ENCODE results near the gene TPRG1. TPM values are rescaled to one million over a fixed set of nuclear protein-coding genes. Genes with fewer than 3 reads are reported as not detected.

The TPRG1 gene
- total RNA-seq, 4 donors from 2014 or later, result 0.66 to 23.1 (median 5.6) TPM; not detected in 1

- no peaks in the 10 kb centered on the region for H3K36me3 ChIP-seq
- TF ChIP-seq POLR2A (IDR thresholded peaks at IDR 0.05), result no peak
Measured at GRCh38 chr3:189149203-189149602, 22.6 kb upstream of the TPRG1 start.

GRCh38 chr3:189157232-189158007 lies 14.4 kb upstream of the TPRG1 start:
- Histone ChIP-seq H3K9me3 (no peaks in the 10 kb centered on the region), H3K27me3 (no peaks in the 10 kb centered on the region), H3K36me3 (no peaks in the 10 kb centered on the region), H3K27ac (no peak overlapping the region), H3K4me3 (no peak overlapping the region), H3K4me1 (no peaks in the 10 kb centered on the region)
- no peak for DNase-seq
- TF ChIP-seq POLR2A (IDR thresholded peaks at IDR 0.05), result no peak
- no peak for TF ChIP-seq CTCF (IDR thresholded peaks at IDR 0.05)

More at GRCh38 chr3:189149203-189149602, 22.6 kb upstream of the TPRG1 start:
- Histone ChIP-seq H3K4me3 (no peak overlapping the region), H3K27ac (no peak overlapping the region), H3K4me1 (no peaks in the 10 kb centered on the region), H3K27me3 (no peaks in the 10 kb centered on the region), H3K9me3 (no peaks in the 10 kb centered on the region)
- no peak for DNase-seq

- no peak for DNase-seq
- Histone ChIP-seq H3K4me3 (no peak overlapping the region), H3K27me3 (no peaks in the 10 kb centered on the region), H3K36me3 (no peaks in the 10 kb centered on the region), H3K9me3 (no peaks in the 10 kb centered on the region), H3K27ac (no peak overlapping the region), H3K4me1 (no peaks in the 10 kb centered on the region)
- no peak for TF ChIP-seq CTCF (IDR thresholded peaks at IDR 0.05)
- TF ChIP-seq POLR2A (IDR thresholded peaks at IDR 0.05), result no peak
Measured at GRCh38 chr3:189158034-189158433, 13.7 kb upstream of the TPRG1 start.

GRCh38 chr3:189160519-189161309 lies 11.1 kb upstream of the TPRG1 start:
- Histone ChIP-seq H3K27ac (no peak overlapping the region), H3K36me3 (no peaks in the 10 kb centered on the region), H3K4me3 (no peak overlapping the region), H3K4me1 (no peaks in the 10 kb centered on the region), H3K27me3 (no peaks in the 10 kb centered on the region), H3K9me3 (no peaks in the 10 kb centered on the region)
- no peak for DNase-seq
- TF ChIP-seq CTCF (IDR thresholded peaks at IDR 0.05) (no peak), POLR2A (IDR thresholded peaks at IDR 0.05) (no peak)

- no peaks in the 10 kb centered on the region for H3K36me3 ChIP-seq
- TF ChIP-seq POLR2A (IDR thresholded peaks at IDR 0.05), result no peak
- no peak for TF ChIP-seq CTCF (IDR thresholded peaks at IDR 0.05)
- DNase-seq, result peak in 1 of 3 donors; percentile 67
- no peak overlapping the region for H3K4me3 ChIP-seq
- H3K9me3 ChIP-seq, result no peaks in the 10 kb centered on the region
- H3K27me3 ChIP-seq, result no peaks in the 10 kb centered on the region
- H3K4me1 ChIP-seq, result no peaks in the 10 kb centered on the region
- H3K27ac ChIP-seq, result no peak overlapping the region
Measured at GRCh38 chr3:189165092-189165612, 6.6 kb upstream of the TPRG1 start.

GRCh38 chr3:189166321-189166720 lies 5.5 kb upstream of the TPRG1 start:
- DNase-seq, result no peak
- H3K36me3 ChIP-seq, result no peaks in the 10 kb centered on the region
- H3K9me3 ChIP-seq, result no peaks in the 10 kb centered on the region
- no peaks in the 10 kb centered on the region for H3K4me1 ChIP-seq
- H3K27ac ChIP-seq, result no peak overlapping the region
- H3K27me3 ChIP-seq, result no peaks in the 10 kb centered on the region
- no peak overlapping the region for H3K4me3 ChIP-seq
- TF ChIP-seq CTCF (IDR thresholded peaks at IDR 0.05), result no peak
- TF ChIP-seq POLR2A (IDR thresholded peaks at IDR 0.05), result no peak

Measured in Peyer's patch (tissue), 4 donors.